ENCODE results near the gene FAM228B. TPM values are rescaled to one million over a fixed set of nuclear protein-coding genes. Genes with fewer than 3 reads are reported as not detected.

The FAM228B gene
- total RNA-seq, 1 experiment from 2014 or later, result 10.6 TPM

DNA sequence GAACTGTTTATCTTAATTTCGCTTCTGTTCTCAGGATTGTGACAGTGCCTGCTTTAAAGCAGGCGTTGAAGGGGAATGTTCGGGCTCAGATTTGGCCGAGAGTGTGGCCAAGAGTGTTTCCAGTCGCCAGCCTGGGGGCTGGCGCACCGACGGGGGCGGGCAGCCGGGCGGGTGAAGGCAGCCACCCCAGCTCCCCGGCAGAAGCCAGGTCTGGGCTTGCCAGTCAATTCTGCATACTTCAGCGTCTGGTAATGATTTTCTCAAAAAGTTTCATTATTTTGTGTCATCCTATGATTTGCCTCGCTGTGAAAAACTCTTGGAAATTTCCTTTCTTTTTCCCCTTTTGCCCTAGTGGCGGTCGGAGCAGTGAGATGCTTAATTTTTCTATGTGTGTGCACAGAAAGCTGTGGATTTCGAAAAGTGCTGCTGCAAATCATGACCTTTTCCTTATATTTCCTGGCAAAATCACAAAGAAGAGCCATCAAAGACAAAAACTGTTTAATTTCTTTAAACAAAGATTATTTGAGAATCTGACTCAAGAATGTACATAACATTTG, 52.4 kb downstream of the FAM228B start:
- Mint-ChIP-seq H3K9me3 (ENCODE audit: unreplicated experiment) (no peaks in the 10 kb centered on the region), H3K4me3 (ENCODE audit: unreplicated experiment) (no peak overlapping the region), H3K36me3 (ENCODE audit: insufficient read depth, unreplicated experiment) (no peaks in the 10 kb centered on the region), H3K27me3 (ENCODE audit: insufficient read depth, unreplicated experiment) (no peaks in the 10 kb centered on the region), H3K27ac (ENCODE audit: low read depth, unreplicated experiment) (no peak overlapping the region), H3K4me1 (ENCODE audit: insufficient read depth, unreplicated experiment) (no peaks in the 10 kb centered on the region)
- no TSS peak for BruUV-seq (replicated peaks)
- POLR2A ChIA-PET, result interaction anchor here (0.8 kb wide), 1 partner anchor 263 kb away, joined by 3 read pairs; no protein-coding TSS in a partner anchor
- CTCF ChIA-PET, result interaction anchor here (0.6 kb wide), 1 partner anchor 227 kb away, joined by 3 read pairs; no protein-coding TSS in a partner anchor
- no peak for DNase-seq (ENCODE audit: unreplicated experiment)
- TF ChIP-seq, protein P1, sequence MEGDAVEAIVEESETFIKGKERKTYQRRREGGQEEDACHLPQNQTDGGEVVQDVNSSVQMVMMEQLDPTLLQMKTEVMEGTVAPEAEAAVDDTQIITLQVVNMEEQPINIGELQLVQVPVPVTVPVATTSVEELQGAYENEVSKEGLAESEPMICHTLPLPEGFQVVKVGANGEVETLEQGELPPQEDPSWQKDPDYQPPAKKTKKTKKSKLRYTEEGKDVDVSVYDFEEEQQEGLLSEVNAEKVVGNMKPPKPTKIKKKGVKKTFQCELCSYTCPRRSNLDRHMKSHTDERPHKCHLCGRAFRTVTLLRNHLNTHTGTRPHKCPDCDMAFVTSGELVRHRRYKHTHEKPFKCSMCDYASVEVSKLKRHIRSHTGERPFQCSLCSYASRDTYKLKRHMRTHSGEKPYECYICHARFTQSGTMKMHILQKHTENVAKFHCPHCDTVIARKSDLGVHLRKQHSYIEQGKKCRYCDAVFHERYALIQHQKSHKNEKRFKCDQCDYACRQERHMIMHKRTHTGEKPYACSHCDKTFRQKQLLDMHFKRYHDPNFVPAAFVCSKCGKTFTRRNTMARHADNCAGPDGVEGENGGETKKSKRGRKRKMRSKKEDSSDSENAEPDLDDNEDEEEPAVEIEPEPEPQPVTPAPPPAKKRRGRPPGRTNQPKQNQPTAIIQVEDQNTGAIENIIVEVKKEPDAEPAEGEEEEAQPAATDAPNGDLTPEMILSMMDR (IDR thresholded peaks at IDR 0.05; ENCODE audit: unreplicated experiment), result no peak
- intact Hi-C loops (cut with micrococcal nuclease), result no loop called here

DNA sequence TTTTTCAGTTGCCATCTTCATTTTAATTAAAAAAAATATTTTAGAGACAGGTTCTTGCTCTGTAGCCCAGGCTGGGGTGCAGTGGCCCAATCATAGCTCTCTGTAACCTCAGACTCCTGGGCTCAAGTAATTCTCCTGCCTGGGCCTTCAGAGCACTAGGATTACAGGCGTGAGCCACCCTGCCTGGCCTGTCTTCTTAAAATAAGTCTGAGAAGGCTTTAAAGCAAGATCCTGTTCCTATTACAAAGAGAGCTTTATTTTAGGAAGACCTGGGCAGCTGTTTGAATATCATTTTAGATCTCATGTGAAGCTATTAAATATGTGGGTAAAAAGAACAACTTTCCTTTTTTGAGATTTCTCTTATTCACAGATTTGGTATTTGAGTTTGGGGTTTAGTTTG, 53.1 kb downstream of the FAM228B start:
- Mint-ChIP-seq H3K36me3 (ENCODE audit: insufficient read depth, unreplicated experiment) (no peaks in the 10 kb centered on the region), H3K4me3 (ENCODE audit: unreplicated experiment) (no peak overlapping the region), H3K9me3 (ENCODE audit: unreplicated experiment) (no peaks in the 10 kb centered on the region), H3K27me3 (ENCODE audit: insufficient read depth, unreplicated experiment) (no peaks in the 10 kb centered on the region), H3K27ac (ENCODE audit: low read depth, unreplicated experiment) (no peak overlapping the region), H3K4me1 (ENCODE audit: insufficient read depth, unreplicated experiment) (no peaks in the 10 kb centered on the region)
- CTCF ChIA-PET, result interaction anchor here (0.6 to 1.3 kb wide), 2 partner anchors 14 to 228 kb away, joined by 3 to 4 read pairs; no protein-coding TSS in a partner anchor
- POLR2A ChIA-PET, result interaction anchor here (0.7 to 0.8 kb wide), 2 partner anchors 35 to 264 kb away, joined by 3 read pairs; no protein-coding TSS in a partner anchor
- TF ChIP-seq, protein P1 (IDR thresholded peaks at IDR 0.05; ENCODE audit: unreplicated experiment), result no peak
- intact Hi-C loops (cut with micrococcal nuclease), result no loop called here
- no TSS peak for BruUV-seq (replicated peaks)
- no peak for DNase-seq (ENCODE audit: unreplicated experiment)

DNA sequence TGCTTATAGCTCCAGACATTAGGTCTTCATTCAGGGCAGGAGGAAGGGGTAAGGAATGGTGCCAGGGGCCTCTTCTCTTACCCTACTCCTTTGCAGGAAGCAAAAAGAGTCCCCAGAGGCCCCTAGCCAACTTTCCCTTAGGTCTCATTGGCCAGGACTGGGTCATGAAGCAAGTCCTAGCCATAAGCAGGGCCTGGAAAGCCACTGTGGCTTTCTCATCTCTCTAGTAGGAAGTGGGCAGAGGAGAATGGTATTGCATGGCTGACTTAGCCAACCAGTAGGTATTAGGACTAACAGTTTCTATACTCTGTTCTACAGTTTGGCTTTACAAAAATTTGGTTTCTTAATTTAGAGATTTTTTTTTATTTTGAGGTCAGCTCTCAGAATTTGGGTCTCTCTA, 56.4 kb downstream of the FAM228B start:
- H3K36me3 Mint-ChIP-seq (ENCODE audit: insufficient read depth, unreplicated experiment), result no peaks in the 10 kb centered on the region
- no peaks in the 10 kb centered on the region for H3K9me3 Mint-ChIP-seq (ENCODE audit: unreplicated experiment)
- H3K27me3 Mint-ChIP-seq (ENCODE audit: insufficient read depth, unreplicated experiment), result no peaks in the 10 kb centered on the region
- no peak overlapping the region for H3K4me3 Mint-ChIP-seq (ENCODE audit: unreplicated experiment)
- peaks cover 6% of the 10 kb centered on the region for H3K4me1 Mint-ChIP-seq (ENCODE audit: insufficient read depth, unreplicated experiment)
- POLR2A ChIA-PET, result interaction anchor here (0.9 kb wide), 1 partner anchor 11 kb away, joined by 3 read pairs; no protein-coding TSS in a partner anchor
- intact Hi-C loops (cut with micrococcal nuclease), result no loop called here
- TF ChIP-seq, protein P1 (IDR thresholded peaks at IDR 0.05; ENCODE audit: unreplicated experiment), result no peak
- BruUV-seq (replicated peaks), result no TSS peak
- no peak overlapping the region for H3K27ac Mint-ChIP-seq (ENCODE audit: low read depth, unreplicated experiment)
- no peak for DNase-seq (ENCODE audit: unreplicated experiment)
- CTCF ChIA-PET, result interaction anchor here (0.6 kb wide), 2 partner anchors 32 to 1317 kb away, joined by 3 read pairs; no protein-coding TSS in a partner anchor

DNA sequence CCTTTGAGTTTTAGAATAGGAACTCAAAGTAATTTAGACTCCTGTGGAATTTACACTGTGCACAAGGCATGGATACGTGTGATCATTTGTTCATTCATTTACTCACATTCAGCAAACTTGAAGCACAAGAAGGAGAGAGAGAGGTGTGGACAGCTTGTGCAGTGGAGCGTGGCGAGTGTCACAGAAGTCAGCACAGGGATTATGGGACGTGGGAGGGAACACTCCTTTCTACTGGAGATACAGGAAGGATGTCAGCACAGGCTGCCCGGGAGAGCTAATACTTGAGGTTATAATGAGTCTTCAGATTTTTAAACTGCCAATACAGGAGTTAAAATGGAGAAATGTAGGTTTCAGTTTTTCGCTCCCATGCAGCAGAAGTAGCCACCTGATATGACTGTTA, 58.6 kb downstream of the FAM228B start:
- no TSS peak for BruUV-seq (replicated peaks)
- ChIA-PET POLR2A (no interaction called here), CTCF (interaction anchor here (0.7 kb wide), 1 partner anchor 208 kb away, joined by 4 read pairs; no protein-coding TSS in a partner anchor)
- Mint-ChIP-seq H3K27me3 (ENCODE audit: insufficient read depth, unreplicated experiment) (no peaks in the 10 kb centered on the region), H3K27ac (ENCODE audit: low read depth, unreplicated experiment) (no peak overlapping the region), H3K36me3 (ENCODE audit: insufficient read depth, unreplicated experiment) (no peaks in the 10 kb centered on the region), H3K9me3 (ENCODE audit: unreplicated experiment) (no peaks in the 10 kb centered on the region), H3K4me3 (ENCODE audit: unreplicated experiment) (no peak overlapping the region), H3K4me1 (ENCODE audit: insufficient read depth, unreplicated experiment) (peaks cover 7% of the 10 kb centered on the region)
- no peak for DNase-seq (ENCODE audit: unreplicated experiment)
- intact Hi-C loops (cut with micrococcal nuclease), result no loop called here
- TF ChIP-seq, protein P1 (IDR thresholded peaks at IDR 0.05; ENCODE audit: unreplicated experiment), result no peak

Data from MCF 10A (cell line).